K562 (cell line): ENCODE results near the gene UBE2D2. TPM values are rescaled to one million over a fixed set of nuclear protein-coding genes. Genes with fewer than 3 reads are reported as not detected.
A peak's percentile ranks its signal among the peaks of the same experiment; 100 is the strongest.

ENCODE experiments used
- BDP1 ChIP-seq: IDR thresholded peaks from 3 replicates; pipeline ENCODE4 v1.6.1; 2011; ENCODE audit not compliant: insufficient read length, insufficient read depth
- CEBPB ChIP-seq: fragments of 450-650 bp; IDR thresholded peaks from 2 replicates; pipeline ENCODE4 v1.6.1; 2016; ENCODE audit warnings: missing genetic modification characterization, missing compliant biosample characterization
- CEBPG ChIP-seq, 3 experiments: fragments of 200-800 bp in 1 of 3; sonication (Bioruptor generic) in 1 of 3; sonication (generic) in 1 of 3; formaldehyde crosslinking in 1 of 3; IDR thresholded peaks in 2 of 3; conservative IDR thresholded peaks in 1 of 3; 2 replicates each; pipeline versions ENCODE4 v1.6.1 to v1.8.0; 2016 to 2022; ENCODE audit warnings: missing compliant biosample characterization in 2 of 3, missing genetic modification characterization in 2 of 3, mild to moderate bottlenecking in 1 of 3, missing genetic modification reagents in 1 of 3
- DPF2 ChIP-seq: fragments of 450-650 bp; IDR thresholded peaks from 2 replicates; pipeline ENCODE4 v1.6.1; 2016
- KLF13 ChIP-seq: fragments of 450-650 bp; IDR thresholded peaks from 2 replicates; pipeline ENCODE4 v1.6.1; 2016; ENCODE audit warnings: missing genetic modification characterization, low read depth, mild to moderate bottlenecking, missing compliant biosample characterization, moderate library complexity, borderline replicate concordance
- MBD2 ChIP-seq: sonication (generic); IDR thresholded peaks from 2 replicates; pipeline ENCODE4 v1.6.1; 2016; ENCODE audit warnings: low read depth, borderline replicate concordance
- SIN3A ChIP-seq, 2 experiments: fragments of 150-350 bp in 1 of 2; IDR thresholded peaks; 2 replicates each; pipeline ENCODE4 v1.6.1; 2011 to 2016; ENCODE audit warnings: borderline replicate concordance in 2 of 2, low read depth in 2 of 2, low read length in 2 of 2, mild to moderate bottlenecking in 2 of 2, moderate library complexity in 2 of 2; ENCODE audit not compliant: control insufficient read depth in 1 of 2
- SRSF7 ChIP-seq: fragments of 200-400 bp; formaldehyde crosslinking; optimal IDR thresholded peaks from 2 replicates; pipeline ENCODE3; 2017; ENCODE audit warnings: mild to moderate bottlenecking, low read depth, low read length
- TAF7 ChIP-seq: fragments of 450-650 bp; IDR thresholded peaks from 2 replicates; pipeline ENCODE4 v1.6.1; 2016; ENCODE audit warnings: missing genetic modification characterization, missing compliant biosample characterization
- ZFP36 ChIP-seq: fragments of 150-350 bp; IDR thresholded peaks from 2 replicates; pipeline ENCODE4 v1.6.1; 2018; ENCODE audit warnings: low read length, low read depth; ENCODE audit not compliant: partially characterized antibody
- ZNF3 ChIP-seq: fragments of 250-450 bp; sonication (Bioruptor Pico); IDR thresholded peaks from 2 replicates; pipeline ENCODE4 v1.5.0; 2021; ENCODE audit warnings: mild to moderate bottlenecking, moderate library complexity
- ZNF695 ChIP-seq: fragments of 450-650 bp; formaldehyde crosslinking; IDR thresholded peaks from 2 replicates; pipeline ENCODE4 v1.4.0; 2020; ENCODE audit warnings: mild to moderate bottlenecking, moderate library complexity
- ZNF778 ChIP-seq: fragments of 450-650 bp; formaldehyde crosslinking; IDR thresholded peaks from 2 replicates; pipeline ENCODE4 v1.4.0; 2020; ENCODE audit warnings: mild to moderate bottlenecking, moderate library complexity
- polyA plus RNA-seq, 8 experiments: library from polyadenylated mRNA; depleted of rRNA in 4 of 8; stranded (reverse) in 5 of 8; unstranded in 3 of 8; fragments of >200 nt; fragmentation: Nextera tagmentation in 2 of 8; fragmentation: Illumina TruSeq in 1 of 8; extraction: Ambion mirVana in 2 of 8; extraction: Trizol in 1 of 8; gene quantifications; 2 replicates each; pipeline versions ENCODE4 v1.2.1 to v1.2.3, GENCODE V29; 2011 to 2014; ENCODE audit warnings: inconsistent platforms in 1 of 8, missing spikeins in 1 of 8
- total RNA-seq, 7 experiments: library from RNA; depleted of rRNA in 6 of 7; stranded (reverse); fragments of >200 nt in 6 of 7; fragmentation: Illumina TruSeq in 2 of 7; extraction: Trizol in 2 of 7; gene quantifications; 2 replicates each; pipeline versions ENCODE4 v1.2.1 to v1.2.3, GENCODE V29; 2011 to 2021; ENCODE audit warnings: low replicate concordance in 1 of 7
- TF ChIP-seq, protein P1 (sequence below): fragments of 450-650 bp; IDR thresholded peaks from 2 replicates; pipeline ENCODE4 v1.6.1; 2014; ENCODE audit warnings: low read depth, mild to moderate bottlenecking, moderate library complexity, borderline replicate concordance
- TF ChIP-seq, protein P2 (sequence below): sonication (generic); formaldehyde crosslinking; IDR thresholded peaks from 2 replicates; pipeline ENCODE4 v1.9.0; 2022; ENCODE audit warnings: mild to moderate bottlenecking, missing genetic modification reagents
- TF ChIP-seq, protein P3 (sequence below): fragments of 450-650 bp; formaldehyde crosslinking; IDR thresholded peaks from 2 replicates; pipeline ENCODE4 v1.4.0; 2020; ENCODE audit warnings: mild to moderate bottlenecking, moderate library complexity
- TF ChIP-seq, protein P4 (sequence below): sonication (generic); formaldehyde crosslinking; IDR thresholded peaks from 2 replicates; pipeline ENCODE4 v1.8.0; 2023; ENCODE audit warnings: mild to moderate bottlenecking, missing genetic modification reagents
- TF ChIP-seq, protein P5 (sequence below): sonication (generic); formaldehyde crosslinking; IDR thresholded peaks from 2 replicates; pipeline ENCODE4 v1.8.1; 2023; ENCODE audit warnings: mild to moderate bottlenecking, missing genetic modification reagents
- TF ChIP-seq, protein P6 (sequence below): fragments of 250-450 bp; sonication (Bioruptor Pico); IDR thresholded peaks from 2 replicates; pipeline ENCODE4 v1.8.0; 2022; ENCODE audit warnings: inconsistent platforms, mild to moderate bottlenecking, moderate library complexity, borderline replicate concordance

UBE2D2 gene
- total and polyA plus RNA-seq, 9 of the 15 experiments (the other 6 are each of a cell fraction or from before 2014, with no cell fraction given) = 53.6 to 198 (median 122) TPM

DNA sequence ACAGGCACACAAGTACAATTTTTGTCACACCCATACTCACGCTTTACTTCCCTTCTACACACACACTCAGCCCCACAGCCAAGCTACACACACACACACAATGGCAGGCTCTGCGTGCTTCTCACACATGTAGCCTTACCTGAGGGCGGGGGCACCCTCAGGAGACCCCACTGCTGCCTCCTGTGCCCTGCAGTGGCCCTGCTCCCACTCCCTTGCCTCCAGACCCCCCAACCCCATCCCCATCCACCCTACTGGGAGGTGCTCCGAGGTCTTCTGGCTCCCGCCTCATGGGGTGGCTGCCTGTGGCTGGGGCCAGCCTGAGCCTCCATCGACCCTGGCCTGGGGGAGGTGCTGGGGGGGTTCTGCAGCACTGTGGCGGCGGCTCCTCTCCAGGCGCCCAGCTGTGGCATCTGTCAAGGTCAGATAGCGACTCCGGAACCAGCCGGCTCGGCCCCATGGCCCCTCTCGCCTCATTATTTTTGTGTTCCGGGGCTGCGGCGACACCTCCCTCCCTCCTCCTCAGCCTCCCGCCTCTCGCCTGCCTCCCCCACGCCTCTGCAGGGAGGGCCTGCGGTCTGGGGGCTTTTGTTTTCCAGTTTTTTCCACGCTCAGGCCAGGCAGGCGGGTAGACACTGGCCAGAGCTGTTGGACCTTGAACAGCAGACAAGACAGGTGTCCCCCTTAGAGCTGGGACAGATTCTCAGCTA is 108.7 kb downstream of the UBE2D2 start (continued):
- TF ChIP-seq, protein P1, sequence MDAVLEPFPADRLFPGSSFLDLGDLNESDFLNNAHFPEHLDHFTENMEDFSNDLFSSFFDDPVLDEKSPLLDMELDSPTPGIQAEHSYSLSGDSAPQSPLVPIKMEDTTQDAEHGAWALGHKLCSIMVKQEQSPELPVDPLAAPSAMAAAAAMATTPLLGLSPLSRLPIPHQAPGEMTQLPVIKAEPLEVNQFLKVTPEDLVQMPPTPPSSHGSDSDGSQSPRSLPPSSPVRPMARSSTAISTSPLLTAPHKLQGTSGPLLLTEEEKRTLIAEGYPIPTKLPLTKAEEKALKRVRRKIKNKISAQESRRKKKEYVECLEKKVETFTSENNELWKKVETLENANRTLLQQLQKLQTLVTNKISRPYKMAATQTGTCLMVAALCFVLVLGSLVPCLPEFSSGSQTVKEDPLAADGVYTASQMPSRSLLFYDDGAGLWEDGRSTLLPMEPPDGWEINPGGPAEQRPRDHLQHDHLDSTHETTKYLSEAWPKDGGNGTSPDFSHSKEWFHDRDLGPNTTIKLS = peak; percentile 82; the same call in 1 of the 2 replicates
- no peak for TF ChIP-seq ZNF3 (CRISPR knock-in tag)
- peak; percentile 93 for TF ChIP-seq DPF2
- no peak for TF ChIP-seq ZFP36
- no peak for TF ChIP-seq KLF13 (tag)
- TF ChIP-seq CEBPG (CRISPR knock-in tag; IDR thresholded peaks at IDR 0.05) = no peak
- no peak for TF ChIP-seq CEBPG (tag; conservative IDR thresholded peaks at IDR 0.05 in 1 of 2, IDR thresholded peaks at IDR 0.05 in 1 of 2)
- TF ChIP-seq, protein P2, sequence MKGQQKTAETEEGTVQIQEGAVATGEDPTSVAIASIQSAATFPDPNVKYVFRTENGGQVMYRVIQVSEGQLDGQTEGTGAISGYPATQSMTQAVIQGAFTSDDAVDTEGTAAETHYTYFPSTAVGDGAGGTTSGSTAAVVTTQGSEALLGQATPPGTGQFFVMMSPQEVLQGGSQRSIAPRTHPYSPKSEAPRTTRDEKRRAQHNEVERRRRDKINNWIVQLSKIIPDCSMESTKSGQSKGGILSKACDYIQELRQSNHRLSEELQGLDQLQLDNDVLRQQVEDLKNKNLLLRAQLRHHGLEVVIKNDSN (CRISPR knock-in tag) = 0 out of 2 replicates have a peak, but pooled peaks have one; percentile 4
- TF ChIP-seq CEBPB (tag) = no peak
- no peak for TF ChIP-seq ZNF695 (CRISPR knock-in tag)
- TF ChIP-seq BDP1 = no peak
- TF ChIP-seq, protein P3, sequence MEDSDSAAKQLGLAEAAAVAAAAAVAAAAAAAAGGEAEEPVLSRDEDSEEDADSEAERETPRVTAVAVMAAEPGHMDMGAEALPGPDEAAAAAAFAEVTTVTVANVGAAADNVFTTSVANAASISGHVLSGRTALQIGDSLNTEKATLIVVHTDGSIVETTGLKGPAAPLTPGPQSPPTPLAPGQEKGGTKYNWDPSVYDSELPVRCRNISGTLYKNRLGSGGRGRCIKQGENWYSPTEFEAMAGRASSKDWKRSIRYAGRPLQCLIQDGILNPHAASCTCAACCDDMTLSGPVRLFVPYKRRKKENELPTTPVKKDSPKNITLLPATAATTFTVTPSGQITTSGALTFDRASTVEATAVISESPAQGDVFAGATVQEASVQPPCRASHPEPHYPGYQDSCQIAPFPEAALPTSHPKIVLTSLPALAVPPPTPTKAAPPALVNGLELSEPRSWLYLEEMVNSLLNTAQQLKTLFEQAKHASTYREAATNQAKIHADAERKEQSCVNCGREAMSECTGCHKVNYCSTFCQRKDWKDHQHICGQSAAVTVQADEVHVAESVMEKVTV (CRISPR knock-in tag) = no peak
- no peak for TF ChIP-seq SRSF7
- no peak for TF ChIP-seq ZNF778 (CRISPR knock-in tag)
- no peak for TF ChIP-seq TAF7 (tag)
- peak; percentile 77; the same call in 1 of the 2 replicates for TF ChIP-seq MBD2
- TF ChIP-seq, protein P4, sequence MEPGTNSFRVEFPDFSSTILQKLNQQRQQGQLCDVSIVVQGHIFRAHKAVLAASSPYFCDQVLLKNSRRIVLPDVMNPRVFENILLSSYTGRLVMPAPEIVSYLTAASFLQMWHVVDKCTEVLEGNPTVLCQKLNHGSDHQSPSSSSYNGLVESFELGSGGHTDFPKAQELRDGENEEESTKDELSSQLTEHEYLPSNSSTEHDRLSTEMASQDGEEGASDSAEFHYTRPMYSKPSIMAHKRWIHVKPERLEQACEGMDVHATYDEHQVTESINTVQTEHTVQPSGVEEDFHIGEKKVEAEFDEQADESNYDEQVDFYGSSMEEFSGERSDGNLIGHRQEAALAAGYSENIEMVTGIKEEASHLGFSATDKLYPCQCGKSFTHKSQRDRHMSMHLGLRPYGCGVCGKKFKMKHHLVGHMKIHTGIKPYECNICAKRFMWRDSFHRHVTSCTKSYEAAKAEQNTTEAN (CRISPR knock-in tag) = no peak
- TF ChIP-seq, protein P5, sequence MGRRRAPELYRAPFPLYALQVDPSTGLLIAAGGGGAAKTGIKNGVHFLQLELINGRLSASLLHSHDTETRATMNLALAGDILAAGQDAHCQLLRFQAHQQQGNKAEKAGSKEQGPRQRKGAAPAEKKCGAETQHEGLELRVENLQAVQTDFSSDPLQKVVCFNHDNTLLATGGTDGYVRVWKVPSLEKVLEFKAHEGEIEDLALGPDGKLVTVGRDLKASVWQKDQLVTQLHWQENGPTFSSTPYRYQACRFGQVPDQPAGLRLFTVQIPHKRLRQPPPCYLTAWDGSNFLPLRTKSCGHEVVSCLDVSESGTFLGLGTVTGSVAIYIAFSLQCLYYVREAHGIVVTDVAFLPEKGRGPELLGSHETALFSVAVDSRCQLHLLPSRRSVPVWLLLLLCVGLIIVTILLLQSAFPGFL (CRISPR knock-in tag) = no peak
- TF ChIP-seq, protein P6, sequence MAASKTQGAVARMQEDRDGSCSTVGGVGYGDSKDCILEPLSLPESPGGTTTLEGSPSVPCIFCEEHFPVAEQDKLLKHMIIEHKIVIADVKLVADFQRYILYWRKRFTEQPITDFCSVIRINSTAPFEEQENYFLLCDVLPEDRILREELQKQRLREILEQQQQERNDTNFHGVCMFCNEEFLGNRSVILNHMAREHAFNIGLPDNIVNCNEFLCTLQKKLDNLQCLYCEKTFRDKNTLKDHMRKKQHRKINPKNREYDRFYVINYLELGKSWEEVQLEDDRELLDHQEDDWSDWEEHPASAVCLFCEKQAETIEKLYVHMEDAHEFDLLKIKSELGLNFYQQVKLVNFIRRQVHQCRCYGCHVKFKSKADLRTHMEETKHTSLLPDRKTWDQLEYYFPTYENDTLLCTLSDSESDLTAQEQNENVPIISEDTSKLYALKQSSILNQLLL (CRISPR knock-in tag) = no peak
- peak; percentile 58 to 68; a peak in 2 of 4 replicates for TF ChIP-seq SIN3A (IDR thresholded peaks at IDR 0.05; ENCODE audit: borderline replicate concordance in 2 of 2, control insufficient read depth in 1 of 2, low read depth in 2 of 2, low read length in 2 of 2)
